ENCODE results near the gene C2orf80.
A peak's percentile ranks its signal among the peaks of the same experiment; 100 is the strongest.

Gene C2orf80

DNA sequence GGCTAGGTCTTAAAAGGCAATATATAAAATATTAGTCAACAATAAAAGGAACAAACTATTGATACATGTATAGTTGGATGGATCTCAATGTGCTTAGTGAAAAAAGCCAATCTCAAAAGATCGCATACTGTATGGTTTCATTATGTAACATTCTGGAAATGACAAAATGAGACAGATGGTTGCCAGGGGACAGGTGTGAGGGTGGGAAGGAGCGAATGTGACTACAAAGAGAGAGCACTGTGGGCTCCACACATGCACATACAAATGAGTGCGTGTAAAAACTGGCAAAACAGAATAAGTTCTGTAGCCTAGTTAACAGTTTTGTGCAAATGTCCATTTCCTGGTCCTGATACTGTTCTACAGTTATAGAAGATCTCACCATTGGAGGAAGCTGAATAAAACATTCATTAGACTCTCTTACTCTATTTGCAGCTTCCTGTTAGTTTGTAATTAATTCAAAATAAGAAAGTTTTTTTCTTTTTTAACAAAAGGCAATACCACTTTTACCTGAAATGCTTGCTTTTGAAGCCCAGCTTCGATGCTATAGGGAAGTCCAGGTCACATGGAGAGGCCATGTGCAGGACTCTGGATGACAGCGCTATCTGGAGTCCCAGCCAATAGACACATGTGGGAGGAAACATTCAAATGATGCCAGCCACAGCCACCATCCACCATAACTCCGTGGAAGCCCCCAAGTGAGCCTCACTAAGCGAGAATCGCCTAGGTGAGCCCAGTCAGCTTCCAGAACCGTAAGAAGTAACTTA lies 21.0 kb upstream of the C2orf80 start:
- Histone ChIP-seq H3K18ac (ENCODE audit: low read length) (no peak overlapping the region), H3K4ac (ENCODE audit: low read length) (no peak overlapping the region), H3K4me3 (ENCODE audit: low read length in 2 of 2) (no peak overlapping the region), H2BK15ac (ENCODE audit: low read length) (no peak overlapping the region), H3K36me3 (replicated peaks in 1 of 2; ENCODE audit: control insufficient read depth in 2 of 2, insufficient read depth in 2 of 2, low read length in 2 of 2) (no peaks in the 10 kb centered on the region), H3K4me1 (ENCODE audit: control insufficient read depth in 2 of 2, insufficient read depth in 1 of 2, low read depth in 1 of 2, low read length in 2 of 2) (peaks cover 0 to 2% of the 10 kb centered on the region in 2 donors), H2AFZ (ENCODE audit: low read length) (no peak overlapping the region), H3K4me2 (ENCODE audit: insufficient read depth, low read length, poor library complexity, severe bottlenecking) (no peak overlapping the region), H2BK120ac (ENCODE audit: low read depth, low read length) (no peak overlapping the region), H3K9me3 (replicated peaks in 1 of 2; ENCODE audit: control insufficient read depth in 2 of 2, insufficient read depth in 1 of 2, low read depth in 1 of 2, low read length in 2 of 2) (no peaks in the 10 kb centered on the region), H2BK12ac (ENCODE audit: low read length) (no peak overlapping the region), H3K79me1 (ENCODE audit: low read depth, low read length) (no peaks in the 10 kb centered on the region), H3K27ac (replicated peaks; ENCODE audit: low read length) (no peak overlapping the region), H4K8ac (ENCODE audit: low read depth, low read length) (no peak overlapping the region), H4K91ac (ENCODE audit: low read depth, low read length, poor library complexity) (no peak overlapping the region), H3K14ac (ENCODE audit: low read length) (no peak overlapping the region), H3K9ac (ENCODE audit: low read depth, low read length, poor library complexity) (no peak overlapping the region), H3K27me3 (ENCODE audit: control insufficient read depth in 3 of 3, insufficient read depth in 3 of 3, low read depth in 1 of 3, low read length in 3 of 3) (no peaks in the 10 kb centered on the region), H2BK5ac (ENCODE audit: low read length) (no peak overlapping the region), H3K23ac (ENCODE audit: low read depth, low read length, poor library complexity) (no peak overlapping the region), H2AK5ac (ENCODE audit: low read depth, low read length) (no peak overlapping the region)
- no CpG with 5 or more reads among the region's 9 CpGs for WGBS, 2 donors (ENCODE audit: extremely low coverage in 2 of 2, insufficient read length in 2 of 2, insufficient replicate concordance in 1 of 2)
- no peak for DNase-seq (ENCODE audit: low spot score)

DNA sequence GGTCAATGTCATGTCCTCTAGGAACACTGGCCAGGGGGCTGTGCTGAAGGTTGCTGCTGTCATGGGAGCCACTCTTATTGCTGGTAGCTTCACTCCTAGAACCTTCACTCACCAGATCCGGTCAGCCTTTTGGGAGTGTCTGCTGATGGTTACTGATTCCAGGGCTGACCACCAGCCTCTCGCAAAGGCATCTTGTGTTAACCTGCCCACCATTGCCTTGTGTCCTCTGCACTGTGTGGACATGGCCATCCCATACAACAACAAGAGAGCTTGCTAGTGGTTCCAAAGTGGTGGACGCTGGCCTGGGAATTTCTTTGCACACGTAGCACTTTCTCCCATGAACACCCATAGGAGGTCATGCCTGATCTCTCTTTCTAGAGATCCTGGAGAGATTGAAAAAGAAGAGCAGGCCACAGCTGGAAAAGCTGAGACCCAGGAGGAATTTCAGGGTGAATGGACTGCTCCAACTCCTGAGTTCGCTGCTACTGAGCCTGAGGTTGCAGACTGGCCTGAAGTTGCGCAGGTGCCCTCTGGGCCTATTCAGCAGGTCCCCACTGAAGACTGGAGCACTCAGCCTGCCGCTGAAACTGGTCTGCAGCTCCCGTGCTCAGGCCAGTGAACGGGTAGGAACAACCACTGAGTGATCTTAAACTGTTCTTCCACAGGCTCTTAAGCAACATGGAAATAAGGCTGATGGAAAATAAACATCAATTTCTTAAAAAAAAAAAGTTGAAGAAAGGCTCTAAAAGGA lies 18.7 kb upstream of the C2orf80 start:
- Histone ChIP-seq H3K23ac (ENCODE audit: low read depth, low read length, poor library complexity) (no peak overlapping the region), H2BK120ac (ENCODE audit: low read depth, low read length) (no peak overlapping the region)

GRCh38 chr2:208207769-208208168 lies 17.9 kb upstream of the C2orf80 start:
- Histone ChIP-seq H2BK5ac (ENCODE audit: low read length) (no peak overlapping the region), H3K4me2 (ENCODE audit: insufficient read depth, low read length, poor library complexity, severe bottlenecking) (no peak overlapping the region), H2AFZ (ENCODE audit: low read length) (no peak overlapping the region), H2BK12ac (ENCODE audit: low read length) (no peak overlapping the region), H3K9me3 (replicated peaks in 1 of 2; ENCODE audit: control insufficient read depth in 2 of 2, insufficient read depth in 1 of 2, low read depth in 1 of 2, low read length in 2 of 2) (no peaks in the 10 kb centered on the region), H4K91ac (ENCODE audit: low read depth, low read length, poor library complexity) (no peak overlapping the region), H3K79me1 (ENCODE audit: low read depth, low read length) (no peaks in the 10 kb centered on the region), H3K23ac (ENCODE audit: low read depth, low read length, poor library complexity) (no peak overlapping the region), H3K4ac (ENCODE audit: low read length) (no peak overlapping the region), H3K18ac (ENCODE audit: low read length) (no peak overlapping the region), H2BK120ac (ENCODE audit: low read depth, low read length) (no peak overlapping the region), H2AK5ac (ENCODE audit: low read depth, low read length) (no peak overlapping the region), H3K4me1 (ENCODE audit: control insufficient read depth in 2 of 2, insufficient read depth in 1 of 2, low read depth in 1 of 2, low read length in 2 of 2) (peaks cover 0 to under 1% of the 10 kb centered on the region in 2 donors), H3K27ac (replicated peaks; ENCODE audit: low read length) (no peak overlapping the region), H3K4me3 (ENCODE audit: low read length in 2 of 2) (no peak overlapping the region), H4K8ac (ENCODE audit: low read depth, low read length) (no peak overlapping the region), H3K27me3 (ENCODE audit: control insufficient read depth in 3 of 3, insufficient read depth in 3 of 3, low read depth in 1 of 3, low read length in 3 of 3) (no peaks in the 10 kb centered on the region), H2BK15ac (ENCODE audit: low read length) (no peak overlapping the region), H3K9ac (ENCODE audit: low read depth, low read length, poor library complexity) (no peak overlapping the region), H3K14ac (ENCODE audit: low read length) (no peak overlapping the region), H3K36me3 (replicated peaks in 1 of 2; ENCODE audit: control insufficient read depth in 2 of 2, insufficient read depth in 2 of 2, low read length in 2 of 2) (no peaks in the 10 kb centered on the region)
- no CpG with 5 or more reads among the region's 3 CpGs for WGBS, 2 donors (ENCODE audit: extremely low coverage in 2 of 2, insufficient read length in 2 of 2, insufficient replicate concordance in 1 of 2)
- no peak for DNase-seq (ENCODE audit: low spot score)

More for the DNA sequence above, 18.7 kb upstream of the C2orf80 start:
- H2BK12ac ChIP-seq (ENCODE audit: low read length), result no peak overlapping the region
- no peak for DNase-seq (ENCODE audit: low spot score)
- H3K27ac ChIP-seq (replicated peaks; ENCODE audit: low read length), result no peak overlapping the region
- H3K79me1 ChIP-seq (ENCODE audit: low read depth, low read length), result no peaks in the 10 kb centered on the region
- H3K4me1 ChIP-seq (ENCODE audit: control insufficient read depth in 2 of 2, insufficient read depth in 1 of 2, low read depth in 1 of 2, low read length in 2 of 2), result no peaks in the 10 kb centered on the region
- no peaks in the 10 kb centered on the region for H3K27me3 ChIP-seq (ENCODE audit: control insufficient read depth in 3 of 3, insufficient read depth in 3 of 3, low read depth in 1 of 3, low read length in 3 of 3)
- no peak overlapping the region for H3K4ac ChIP-seq (ENCODE audit: low read length)
- H2BK5ac ChIP-seq (ENCODE audit: low read length), result no peak overlapping the region
- H3K36me3 ChIP-seq (replicated peaks in 1 of 2; ENCODE audit: control insufficient read depth in 2 of 2, insufficient read depth in 2 of 2, low read length in 2 of 2), result no peaks in the 10 kb centered on the region
- H3K14ac ChIP-seq (ENCODE audit: low read length), result no peak overlapping the region
- no peak overlapping the region for H4K91ac ChIP-seq (ENCODE audit: low read depth, low read length, poor library complexity)
- no peak overlapping the region for H3K4me2 ChIP-seq (ENCODE audit: insufficient read depth, low read length, poor library complexity, severe bottlenecking)
- H3K18ac ChIP-seq (ENCODE audit: low read length), result no peak overlapping the region
- no peak overlapping the region for H2AK5ac ChIP-seq (ENCODE audit: low read depth, low read length)
- WGBS, 2 donors (ENCODE audit: extremely low coverage in 2 of 2, insufficient read length in 2 of 2, insufficient replicate concordance in 1 of 2), result no CpG with 5 or more reads among the region's 9 CpGs
- no peak overlapping the region for H4K8ac ChIP-seq (ENCODE audit: low read depth, low read length)
- H3K9me3 ChIP-seq (replicated peaks in 1 of 2; ENCODE audit: control insufficient read depth in 2 of 2, insufficient read depth in 1 of 2, low read depth in 1 of 2, low read length in 2 of 2), result no peaks in the 10 kb centered on the region
- H2BK15ac ChIP-seq (ENCODE audit: low read length), result no peak overlapping the region
- no peak overlapping the region for H3K9ac ChIP-seq (ENCODE audit: low read depth, low read length, poor library complexity)
- peak overlapping the region in 1 of 2 donors; percentile 53 for H3K4me3 ChIP-seq (ENCODE audit: low read length in 2 of 2)
- H2AFZ ChIP-seq (ENCODE audit: low read length), result no peak overlapping the region

- no peaks in the 10 kb centered on the region for H3K79me1 ChIP-seq (ENCODE audit: low read depth, low read length)
Observed at GRCh38 chr2:208204166-208204565, 14.3 kb upstream of the C2orf80 start.

More at GRCh38 chr2:208204166-208204565, 14.3 kb upstream of the C2orf80 start:
- H3K4me3 ChIP-seq (ENCODE audit: low read length in 2 of 2), result no peak overlapping the region
- H2BK12ac ChIP-seq (ENCODE audit: low read length), result no peak overlapping the region
- no peak for DNase-seq (ENCODE audit: low spot score)
- no CpG with 5 or more reads among the region's 5 CpGs for WGBS, 2 donors (ENCODE audit: extremely low coverage in 2 of 2, insufficient read length in 2 of 2, insufficient replicate concordance in 1 of 2)
- no peak overlapping the region for H2BK5ac ChIP-seq (ENCODE audit: low read length)
- no peak overlapping the region for H3K4me2 ChIP-seq (ENCODE audit: insufficient read depth, low read length, poor library complexity, severe bottlenecking)
- H3K4ac ChIP-seq (ENCODE audit: low read length), result no peak overlapping the region
- H3K4me1 ChIP-seq (ENCODE audit: control insufficient read depth in 2 of 2, insufficient read depth in 1 of 2, low read depth in 1 of 2, low read length in 2 of 2), result peaks cover 0 to 6% of the 10 kb centered on the region in 2 donors
- no peak overlapping the region for H4K91ac ChIP-seq (ENCODE audit: low read depth, low read length, poor library complexity)
- H4K8ac ChIP-seq (ENCODE audit: low read depth, low read length), result no peak overlapping the region
- H2AK5ac ChIP-seq (ENCODE audit: low read depth, low read length), result no peak overlapping the region
- H3K23ac ChIP-seq (ENCODE audit: low read depth, low read length, poor library complexity), result no peak overlapping the region
- H3K18ac ChIP-seq (ENCODE audit: low read length), result no peak overlapping the region
- no peak overlapping the region for H2BK15ac ChIP-seq (ENCODE audit: low read length)
- no peak overlapping the region for H3K9ac ChIP-seq (ENCODE audit: low read depth, low read length, poor library complexity)
- peak overlapping the region; percentile 48 for H2AFZ ChIP-seq (ENCODE audit: low read length)
- no peak overlapping the region for H3K27ac ChIP-seq (replicated peaks; ENCODE audit: low read length)
- no peaks in the 10 kb centered on the region for H3K9me3 ChIP-seq (replicated peaks in 1 of 2; ENCODE audit: control insufficient read depth in 2 of 2, insufficient read depth in 1 of 2, low read depth in 1 of 2, low read length in 2 of 2)
- no peaks in the 10 kb centered on the region for H3K36me3 ChIP-seq (replicated peaks in 1 of 2; ENCODE audit: control insufficient read depth in 2 of 2, insufficient read depth in 2 of 2, low read length in 2 of 2)
- no peaks in the 10 kb centered on the region for H3K27me3 ChIP-seq (ENCODE audit: control insufficient read depth in 3 of 3, insufficient read depth in 3 of 3, low read depth in 1 of 3, low read length in 3 of 3)
- H2BK120ac ChIP-seq (ENCODE audit: low read depth, low read length), result no peak overlapping the region
- H3K14ac ChIP-seq (ENCODE audit: low read length), result no peak overlapping the region

Measured in neuronal stem cell (in vitro differentiated cells).